ENCODE data around the gene APEH. TPM values are rescaled to one million over a fixed set of nuclear protein-coding genes. Genes with fewer than 3 reads are reported as not detected.

Gene APEH
- total and polyA plus RNA-seq, 2 of the 4 experiments (the other 2 are of a cell fraction), result 89.2 to 142 TPM

DNA sequence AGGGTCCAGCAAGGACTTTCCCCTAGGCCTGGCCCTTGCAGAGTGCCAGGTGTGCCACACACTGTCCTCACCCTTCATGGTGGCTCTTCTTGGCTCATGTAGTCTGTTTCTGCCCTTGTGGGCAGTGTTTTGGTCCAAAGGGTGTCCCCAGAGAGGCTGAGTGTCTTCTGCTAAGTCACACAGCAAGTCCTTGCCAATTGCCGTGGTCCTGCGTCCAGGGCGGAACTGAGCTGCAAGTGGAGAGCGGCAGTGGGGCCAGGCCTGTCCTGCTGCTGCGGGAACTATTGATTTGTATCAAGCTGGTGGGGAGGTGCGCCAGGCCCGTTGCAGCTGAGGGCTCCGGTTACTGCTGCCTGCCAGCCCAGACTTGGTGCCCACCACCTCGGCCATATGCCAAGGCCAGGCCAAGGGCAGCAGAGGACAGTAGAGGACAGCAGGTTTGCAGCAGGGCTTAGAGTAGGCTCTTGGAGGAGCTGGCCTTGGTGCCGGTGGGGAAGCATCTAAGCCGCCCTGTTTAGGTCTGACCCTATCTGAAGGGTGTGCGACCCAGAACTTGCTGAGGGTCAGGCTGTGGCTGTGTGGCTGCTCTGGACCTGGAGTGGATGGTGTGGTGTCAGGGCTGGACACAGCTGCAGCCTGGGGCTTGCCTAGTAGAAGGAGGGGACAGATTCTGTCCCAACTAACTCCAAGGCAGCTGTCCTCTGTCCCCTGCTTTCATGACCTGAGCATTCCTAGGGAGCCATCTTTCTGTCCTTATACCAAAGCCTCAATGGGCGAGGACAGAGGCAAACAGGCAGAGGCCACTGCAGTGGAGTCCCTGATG lies 40.8 kb downstream of the APEH start:
- Histone ChIP-seq H3K79me1 (ENCODE audit: low read depth in 1 of 2, low read length in 2 of 2) (peaks cover 0 to 6% of the 10 kb centered on the region in 2 experiments; a peak in 1 of 4 replicates), H3K23ac (ENCODE audit: low read depth, low read length) (no peak overlapping the region)
- TF ChIP-seq FOS (IDR thresholded peaks at IDR 0.05; ENCODE audit: low read depth, low read length) (no peak), MAFK (IDR thresholded peaks at IDR 0.05; ENCODE audit: low read depth, low read length) (no peak), MXI1 (IDR thresholded peaks at IDR 0.05; ENCODE audit: borderline replicate concordance, low read depth, low read length) (no peak), SMC3 (IDR thresholded peaks at IDR 0.05; ENCODE audit: low read depth, low read length) (no peak), RFX5 (IDR thresholded peaks at IDR 0.05; ENCODE audit: low read depth, low read length) (no peak), RCOR1 (IDR thresholded peaks at IDR 0.05; ENCODE audit: insufficient replicate concordance, low read length) (no peak), POLR2A (IDR thresholded peaks at IDR 0.05; ENCODE audit: low read depth, low read length) (no peak), NFE2L2 (IDR thresholded peaks at IDR 0.05; ENCODE audit: low read depth, low read length) (no peak), BHLHE40 (IDR thresholded peaks at IDR 0.05; ENCODE audit: low read depth, low read length) (no peak), RAD21 (IDR thresholded peaks at IDR 0.05; ENCODE audit: low read length) (no peak), MAZ (IDR thresholded peaks at IDR 0.05; ENCODE audit: borderline replicate concordance, low read depth, low read length) (no peak), CHD1 (IDR thresholded peaks at IDR 0.05; ENCODE audit: low read depth, low read length) (no peak)
- TF ChIP-seq, protein P1, sequence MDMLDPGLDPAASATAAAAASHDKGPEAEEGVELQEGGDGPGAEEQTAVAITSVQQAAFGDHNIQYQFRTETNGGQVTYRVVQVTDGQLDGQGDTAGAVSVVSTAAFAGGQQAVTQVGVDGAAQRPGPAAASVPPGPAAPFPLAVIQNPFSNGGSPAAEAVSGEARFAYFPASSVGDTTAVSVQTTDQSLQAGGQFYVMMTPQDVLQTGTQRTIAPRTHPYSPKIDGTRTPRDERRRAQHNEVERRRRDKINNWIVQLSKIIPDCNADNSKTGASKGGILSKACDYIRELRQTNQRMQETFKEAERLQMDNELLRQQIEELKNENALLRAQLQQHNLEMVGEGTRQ (IDR thresholded peaks at IDR 0.05; ENCODE audit: low read depth, low read length), result no peak
- TF ChIP-seq, protein P2, sequence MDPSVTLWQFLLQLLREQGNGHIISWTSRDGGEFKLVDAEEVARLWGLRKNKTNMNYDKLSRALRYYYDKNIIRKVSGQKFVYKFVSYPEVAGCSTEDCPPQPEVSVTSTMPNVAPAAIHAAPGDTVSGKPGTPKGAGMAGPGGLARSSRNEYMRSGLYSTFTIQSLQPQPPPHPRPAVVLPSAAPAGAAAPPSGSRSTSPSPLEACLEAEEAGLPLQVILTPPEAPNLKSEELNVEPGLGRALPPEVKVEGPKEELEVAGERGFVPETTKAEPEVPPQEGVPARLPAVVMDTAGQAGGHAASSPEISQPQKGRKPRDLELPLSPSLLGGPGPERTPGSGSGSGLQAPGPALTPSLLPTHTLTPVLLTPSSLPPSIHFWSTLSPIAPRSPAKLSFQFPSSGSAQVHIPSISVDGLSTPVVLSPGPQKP (IDR thresholded peaks at IDR 0.05; ENCODE audit: borderline replicate concordance, low read depth, low read length), result no peak
- TF ChIP-seq, protein P3, sequence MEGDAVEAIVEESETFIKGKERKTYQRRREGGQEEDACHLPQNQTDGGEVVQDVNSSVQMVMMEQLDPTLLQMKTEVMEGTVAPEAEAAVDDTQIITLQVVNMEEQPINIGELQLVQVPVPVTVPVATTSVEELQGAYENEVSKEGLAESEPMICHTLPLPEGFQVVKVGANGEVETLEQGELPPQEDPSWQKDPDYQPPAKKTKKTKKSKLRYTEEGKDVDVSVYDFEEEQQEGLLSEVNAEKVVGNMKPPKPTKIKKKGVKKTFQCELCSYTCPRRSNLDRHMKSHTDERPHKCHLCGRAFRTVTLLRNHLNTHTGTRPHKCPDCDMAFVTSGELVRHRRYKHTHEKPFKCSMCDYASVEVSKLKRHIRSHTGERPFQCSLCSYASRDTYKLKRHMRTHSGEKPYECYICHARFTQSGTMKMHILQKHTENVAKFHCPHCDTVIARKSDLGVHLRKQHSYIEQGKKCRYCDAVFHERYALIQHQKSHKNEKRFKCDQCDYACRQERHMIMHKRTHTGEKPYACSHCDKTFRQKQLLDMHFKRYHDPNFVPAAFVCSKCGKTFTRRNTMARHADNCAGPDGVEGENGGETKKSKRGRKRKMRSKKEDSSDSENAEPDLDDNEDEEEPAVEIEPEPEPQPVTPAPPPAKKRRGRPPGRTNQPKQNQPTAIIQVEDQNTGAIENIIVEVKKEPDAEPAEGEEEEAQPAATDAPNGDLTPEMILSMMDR (conservative IDR thresholded peaks at IDR 0.05; ENCODE audit: low read depth, low read length), result no peak

More for the DNA sequence above, 40.8 kb downstream of the APEH start:
- Histone ChIP-seq H3K9me1 (ENCODE audit: insufficient read depth, low read length) (no peaks in the 10 kb centered on the region; the same call in 1 of the 2 replicates), H2BK15ac (ENCODE audit: low read depth, low read length) (no peak overlapping the region), H3K14ac (replicated peaks; ENCODE audit: low read depth, low read length) (no peak overlapping the region), H3K4me2 (ENCODE audit: low read depth, low read length) (no peak overlapping the region), H3K9ac (ENCODE audit: low read depth, low read length) (no peak overlapping the region), H3K4me1 (ENCODE audit: control insufficient read depth, insufficient read depth, low read length) (peaks cover 6% of the 10 kb centered on the region), H2AK5ac (ENCODE audit: low read depth, low read length) (no peak overlapping the region), H3K4me3 (ENCODE audit: insufficient read depth, low read depth, low read length) (no peak overlapping the region), H4K8ac (ENCODE audit: low read depth in 2 of 2, low read length in 2 of 2) (no peak overlapping the region), H2AK9ac (replicated peaks; ENCODE audit: low read depth, low read length, poor library complexity) (no peak overlapping the region), H3K27ac (ENCODE audit: insufficient read depth, low read length) (no peak overlapping the region), H3K56ac (ENCODE audit: extremely low read depth, insufficient read depth, low read length) (no peak overlapping the region), H4K91ac (ENCODE audit: insufficient read depth, low read depth, low read length) (no peak overlapping the region), H3K27me3 (ENCODE audit: control insufficient read depth, insufficient read depth, low read length) (no peaks in the 10 kb centered on the region), H2BK20ac (ENCODE audit: low read depth, low read length) (no peak overlapping the region), H3K4ac (ENCODE audit: low read depth, low read length) (no peak overlapping the region), H3K9me3 (ENCODE audit: control insufficient read depth, insufficient read depth, low read length) (no peaks in the 10 kb centered on the region), H3K36me3 (ENCODE audit: control insufficient read depth, insufficient read depth, low read length) (peaks cover 11% of the 10 kb centered on the region; the same call in 1 of the 2 replicates), H2BK120ac (ENCODE audit: low read depth, low read length) (no peak overlapping the region), H2AFZ (replicated peaks; ENCODE audit: low read length, poor library complexity) (no peak overlapping the region), H2BK5ac (ENCODE audit: low read depth, low read length, poor library complexity, severe bottlenecking) (no peak overlapping the region), H3K18ac (ENCODE audit: low read depth, low read length) (no peak overlapping the region), H4K20me1 (ENCODE audit: insufficient read depth, low read length) (peaks cover 8% of the 10 kb centered on the region), H4K5ac (ENCODE audit: low read depth, low read length) (no peak overlapping the region)
- BruUV-seq (replicated peaks), result no TSS peak
- CTCF ChIA-PET, result no interaction called here
- intact Hi-C loops (cut with micrococcal nuclease) (no loop called here), dilution Hi-C loops (cut with HindIII; ENCODE audit: low sequenced_read_pairs, unreplicated experiment) (no loop called here), in situ Hi-C loops (cut with MboI; ENCODE audit: low sequenced_read_pairs) (no loop called here)
- POLR2A ChIA-PET (ENCODE audit: unreplicated experiment), result no interaction called here
- DNase-seq (no peak), ATAC-seq (ENCODE audit: low read depth) (no peak)
- WGBS, 2 experiments (ENCODE audit: extremely low coverage in 2 of 2, insufficient read length in 1 of 2), result 90% methylated on average over 8 of the region's 13 CpGs; no CpG with 5 or more reads in 1 of the 2 experiments
